ENCODE results near the gene SULT1E1.

The SULT1E1 gene

DNA sequence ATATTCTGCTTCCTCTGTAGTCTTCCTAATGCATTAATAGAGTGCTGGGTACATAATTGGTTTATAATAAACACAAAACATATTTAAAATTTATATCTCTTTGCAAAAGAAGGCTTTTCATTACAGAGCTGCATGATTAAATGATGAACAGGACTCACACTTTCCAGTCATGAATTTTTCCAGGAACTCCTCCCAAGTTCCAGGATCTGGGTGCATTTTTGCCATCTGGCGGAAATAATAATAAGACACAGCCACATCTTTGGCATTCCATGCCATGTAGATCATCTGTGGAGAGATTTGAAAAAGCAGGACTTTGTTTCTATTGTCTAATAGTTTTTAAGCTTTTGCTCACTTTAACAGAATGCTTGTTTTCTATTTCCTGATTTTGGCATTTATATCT is 59.3 kb downstream of the SULT1E1 start:
- H3K36me3 Mint-ChIP-seq: no peaks in the 10 kb centered on the region
- H3K4me1 Mint-ChIP-seq: no peaks in the 10 kb centered on the region
- H3K4me3 Mint-ChIP-seq: no peak overlapping the region
- H3K9me3 Mint-ChIP-seq: no peaks in the 10 kb centered on the region
- DNase-seq (no peak), ATAC-seq (replicated peaks) (no peak)
- H3K27me3 Mint-ChIP-seq: peaks cover 0 to 3% of the 10 kb centered on the region in 2 donors
- H3K27ac Mint-ChIP-seq: no peak overlapping the region

DNA sequence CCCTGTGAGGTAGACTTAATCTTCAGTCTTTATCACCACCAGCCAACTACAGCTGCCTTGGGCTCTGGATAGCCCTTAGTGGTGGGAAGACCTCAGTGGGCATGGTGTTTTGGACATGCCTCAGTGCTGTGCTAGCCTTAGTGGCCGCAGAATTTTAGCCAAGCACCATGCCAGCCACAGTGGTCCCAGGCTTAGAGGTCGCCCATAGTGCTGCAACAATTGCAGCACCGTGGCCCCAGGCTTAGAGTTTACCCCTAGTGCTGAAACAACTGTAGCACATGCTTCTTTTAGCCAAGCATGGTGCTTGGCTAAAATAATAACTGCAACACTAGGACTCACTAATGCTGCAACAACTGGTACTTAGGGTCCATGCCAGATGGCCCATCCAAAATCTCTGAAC is 60.6 kb downstream of the SULT1E1 start:
- ATAC-seq (replicated peaks) (no peak), DNase-seq (no peak)
- Mint-ChIP-seq H3K4me1 (no peaks in the 10 kb centered on the region), H3K27me3 (peaks cover 0 to 3% of the 10 kb centered on the region in 2 donors), H3K9me3 (no peaks in the 10 kb centered on the region), H3K4me3 (no peak overlapping the region), H3K27ac (no peak overlapping the region), H3K36me3 (no peaks in the 10 kb centered on the region)

DNA sequence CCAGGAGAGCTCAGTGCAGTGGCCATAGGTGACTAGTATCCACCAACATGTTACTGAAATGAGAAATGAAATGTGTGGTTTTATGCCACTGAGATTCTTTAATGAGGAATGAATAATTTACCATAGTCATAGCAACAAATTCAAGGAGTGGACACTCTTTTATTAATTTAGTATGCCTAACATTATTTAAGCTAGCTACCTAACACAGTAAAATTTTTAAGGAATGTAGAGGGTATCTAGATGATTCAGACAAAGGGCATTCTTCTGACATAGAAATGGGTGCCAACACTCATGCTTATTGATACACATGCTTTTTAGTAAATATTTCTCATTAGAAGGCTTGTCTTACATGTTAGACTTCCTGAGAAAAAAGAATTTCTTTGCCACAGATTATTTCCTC is 66.2 kb downstream of the SULT1E1 start:
- DNase-seq: no peak
- Mint-ChIP-seq H3K36me3 (no peaks in the 10 kb centered on the region), H3K4me1 (no peaks in the 10 kb centered on the region), H3K9me3 (no peaks in the 10 kb centered on the region), H3K27me3 (peaks cover 0 to 3% of the 10 kb centered on the region in 2 donors), H3K4me3 (no peak overlapping the region), H3K27ac (no peak overlapping the region)
- no peak for ATAC-seq (replicated peaks)
